NB4 (cell line): Measurements from ENCODE around the gene ASCC1.

ENCODE experiments used
- CTCF ChIP-seq: IDR thresholded peaks from one replicate; pipeline ENCODE4 v1.5.1; 2012; ENCODE audit warnings: low read depth, low read length
- MAX ChIP-seq: IDR thresholded peaks from 2 replicates; pipeline ENCODE4 v1.6.1; 2011; ENCODE audit warnings: low read depth, low read length
- MYC ChIP-seq: IDR thresholded peaks from 2 replicates; pipeline ENCODE4 v1.6.1; 2011; ENCODE audit warnings: low read depth, low read length
- POLR2A ChIP-seq: IDR thresholded peaks from 2 replicates; pipeline ENCODE4 v1.6.1; 2011; ENCODE audit warnings: mild to moderate bottlenecking; ENCODE audit not compliant: insufficient read length; ENCODE audit errors: extremely low read depth

DNA sequence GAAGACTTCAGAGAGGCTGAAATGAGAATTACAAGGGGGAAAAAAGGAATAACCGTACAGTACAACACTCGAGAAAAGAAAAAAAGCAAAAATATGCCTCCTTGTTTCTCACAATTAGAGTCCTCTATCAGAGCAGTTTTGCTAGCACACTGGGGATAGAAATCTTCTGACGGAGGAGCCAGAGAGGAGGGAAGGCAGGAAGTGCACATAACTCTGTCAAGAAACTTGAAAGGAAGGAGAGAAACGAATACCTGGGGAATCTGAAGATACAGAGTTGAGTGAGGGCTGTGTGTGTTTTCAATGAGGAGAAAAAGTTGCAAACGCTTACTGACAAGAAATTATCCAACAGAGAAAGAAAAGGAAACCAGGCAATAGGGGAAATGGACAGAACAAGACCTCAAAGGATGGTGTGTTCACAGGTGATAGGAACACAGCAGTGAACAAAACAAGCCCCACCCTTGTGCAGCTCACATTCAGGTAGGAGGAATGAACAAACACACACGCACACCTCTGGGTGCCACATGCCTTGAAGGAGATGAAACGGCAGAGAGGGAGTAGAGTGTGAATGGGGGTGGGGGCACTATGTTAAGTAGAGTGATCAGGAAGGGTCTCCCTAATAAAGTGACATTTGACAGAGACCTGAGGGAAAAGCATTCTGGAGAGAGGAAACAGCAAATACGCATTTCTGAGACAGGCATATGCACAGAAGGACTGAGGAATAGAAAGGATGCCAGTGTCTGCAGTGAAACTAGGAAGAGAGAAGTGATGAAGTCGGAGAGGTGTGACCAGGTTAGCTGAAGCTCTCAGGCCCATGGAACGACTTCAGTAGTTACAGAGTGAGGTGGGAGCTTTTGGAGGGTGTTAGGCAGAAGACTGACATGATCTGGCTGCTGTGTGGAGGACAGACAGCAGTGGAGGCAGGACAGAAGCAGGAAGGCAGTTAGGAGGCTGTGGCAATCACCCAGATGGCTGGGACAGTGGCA, 81.0 kb downstream of the ASCC1 start:
- TF ChIP-seq POLR2A (no peak), CTCF (no peak), MAX (no peak), MYC (no peak)
